GM04504 (cell line): ENCODE results near the gene GLCE.
"Not testable (repeated sequence)": the region's sequence is repeated elsewhere in the genome, so short reads cannot be mapped to it uniquely, and the experiment has no call there.

Source experiments
- DNase-seq: peaks from one replicate; pipeline ENCODE4 v3.0.0-alpha.2; 2012; ENCODE audit warnings: low read depth

Gene GLCE

GRCh38 chr15:69275074-69275670, 114.7 kb downstream of the GLCE start:
- DNase-seq, result no peak

- no peak for DNase-seq
Measured at GRCh38 chr15:69275933-69276560, 115.6 kb downstream of the GLCE start.

GRCh38 chr15:69277316-69277715, 116.9 kb downstream of the GLCE start:
- no peak for DNase-seq

GRCh38 chr15:69279636-69280035, 119.2 kb downstream of the GLCE start:
- DNase-seq, result no peak

- no peak for DNase-seq
Measured at GRCh38 chr15:69280783-69281182, 120.3 kb downstream of the GLCE start.

- DNase-seq, result no peak
Measured at GRCh38 chr15:69282104-69282743, 121.8 kb downstream of the GLCE start.

- DNase-seq, result no peak
Measured at GRCh38 chr15:69285834-69286233, 125.4 kb downstream of the GLCE start.

- DNase-seq, result no peak
Measured at GRCh38 chr15:69288011-69288410, 127.6 kb downstream of the GLCE start.

- no peak for DNase-seq
Measured at GRCh38 chr15:69288531-69289341, 128.3 kb downstream of the GLCE start.

GRCh38 chr15:69289342-69290146, 129.1 kb downstream of the GLCE start:
- no peak for DNase-seq

- no peak for DNase-seq
Measured at GRCh38 chr15:69290346-69291164, 130.1 kb downstream of the GLCE start.

GRCh38 chr15:69291651-69292050, 131.2 kb downstream of the GLCE start:
- not testable (repeated sequence) for DNase-seq

- DNase-seq, result no peak
Measured at GRCh38 chr15:69292826-69293420, 132.5 kb downstream of the GLCE start.

- no peak for DNase-seq
Measured at GRCh38 chr15:69293741-69294615, 133.5 kb downstream of the GLCE start.

- no peak for DNase-seq
Measured at GRCh38 chr15:69296606-69297005, 136.2 kb downstream of the GLCE start.

- DNase-seq, result no peak
Measured at GRCh38 chr15:69297642-69298353, 137.4 kb downstream of the GLCE start.

GRCh38 chr15:69298354-69298696, 137.9 kb downstream of the GLCE start:
- no peak for DNase-seq

- DNase-seq, result no peak
Measured at GRCh38 chr15:69298697-69299441, 138.4 kb downstream of the GLCE start, which contains the start of gene PAQR5. Gene PAQR5, plus strand, starts transcription at chr15:69298912. Its CDS starts 61,169 bp downstream, at chr15:69360081.
